Superior temporal gyrus (tissue), 1 donor: ENCODE data around the gene UBN1.
"Not testable (repeated sequence)": the region's sequence is repeated elsewhere in the genome, so short reads cannot be mapped to it uniquely, and the experiment has no call there.

Experiments used
- DNase-seq: peaks from one replicate; pipeline ENCODE4 v3.0.0-alpha.2; 2016; ENCODE audit errors: extremely low spot score

Gene UBN1

DNA sequence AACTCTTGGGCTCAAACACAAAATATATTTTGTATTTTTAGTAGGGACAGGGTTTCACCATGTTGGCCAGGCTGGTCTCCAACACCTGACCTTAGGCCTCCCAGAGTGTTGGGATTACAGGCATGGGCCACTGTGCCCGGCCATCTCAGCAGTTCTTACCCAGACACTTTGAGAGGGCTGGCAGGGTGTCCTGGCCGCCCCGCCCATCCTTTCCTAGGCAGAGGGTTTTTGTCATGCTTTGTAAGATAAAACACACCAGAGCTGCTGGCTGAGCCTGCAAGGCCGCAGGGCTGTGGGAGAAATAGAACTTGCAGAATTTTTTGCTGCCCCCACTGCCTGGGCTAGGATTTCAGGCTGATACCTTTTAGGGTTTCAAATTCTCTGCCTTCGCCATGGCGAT lies 80.9 kb downstream of the UBN1 start:
- no peak for DNase-seq

DNA sequence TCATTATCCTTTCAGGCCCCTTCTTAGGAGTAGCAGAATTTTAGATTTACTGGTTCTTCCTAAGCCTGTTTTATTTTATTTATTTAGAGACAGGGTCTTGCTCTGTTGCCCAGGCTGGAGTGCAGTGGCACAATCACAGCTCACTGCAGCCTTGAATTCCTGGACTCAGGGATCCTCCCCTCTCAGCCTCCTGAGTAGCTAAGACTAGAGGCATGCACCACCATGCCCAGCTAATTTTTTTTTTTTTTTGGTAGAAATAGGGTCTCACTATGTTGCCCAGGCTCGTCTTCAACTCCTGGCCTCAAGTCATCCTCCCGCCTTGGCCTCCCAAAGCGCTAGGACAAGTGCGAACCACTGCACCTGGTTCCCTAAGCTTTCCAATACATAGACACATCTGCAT lies 82.3 kb downstream of the UBN1 start:
- DNase-seq: not testable (repeated sequence)

DNA sequence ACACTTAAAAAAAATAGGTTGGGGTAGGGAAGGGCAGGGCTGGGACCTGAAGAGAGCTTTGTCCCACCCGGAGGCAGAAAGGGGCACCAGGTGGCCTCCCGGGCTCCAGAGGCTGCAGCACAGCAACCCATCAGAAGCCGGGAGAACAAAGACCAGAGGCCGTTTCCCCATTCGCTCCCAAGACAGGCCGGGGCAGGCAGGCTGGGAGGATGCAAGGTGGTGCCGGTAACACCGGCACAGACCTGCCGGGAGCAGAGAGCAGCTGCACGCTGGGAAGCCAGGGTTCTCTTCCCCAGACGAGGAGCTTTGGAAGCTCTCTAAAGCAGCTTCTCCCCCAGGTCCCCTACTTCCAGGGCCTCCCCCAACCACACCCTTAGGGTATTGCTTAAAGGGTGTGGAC lies 84.1 kb downstream of the UBN1 start:
- DNase-seq: no peak
